ENCODE data around the gene NBPF3. TPM values are rescaled to one million over a fixed set of nuclear protein-coding genes. Genes with fewer than 3 reads are reported as not detected.

NBPF3 gene
- total and polyA plus RNA-seq, 2 donors (not counting 3 experiments of a cell fraction or from before 2014, with no cell fraction given), result 3.3 to 6.5 TPM

- intact Hi-C loops (cut with micrococcal nuclease) (no loop called here), dilution Hi-C loops (cut with MboI; ENCODE audit: extremely low pct_ligation_motif_present, low sequenced_read_pairs) (no loop called here)
- ChIA-PET POLR2A (no interaction called here), CTCF (interaction anchor here (0.6 to 1.7 kb wide), 3 partner anchors 9 to 127 kb away, joined by 3 to 9 read pairs (median 8); no protein-coding TSS in a partner anchor)
- H3K9ac ChIP-seq (replicated peaks; ENCODE audit: extremely low read depth, insufficient read depth, low read length), result no peak overlapping the region
- TF ChIP-seq POLR2AphosphoS5 (IDR thresholded peaks at IDR 0.05; ENCODE audit: insufficient read depth, low read depth, low read length) (no peak), JUN (IDR thresholded peaks at IDR 0.05; ENCODE audit: borderline replicate concordance, insufficient read depth, insufficient read length, low read depth) (no peak), GATA2 (IDR thresholded peaks at IDR 0.05; ENCODE audit: insufficient read depth, insufficient read length, low read depth, low read length) (no peak), CTCF (IDR thresholded peaks at IDR 0.05; ENCODE audit: extremely low read depth in 1 of 2, insufficient read depth in 1 of 2, low read depth in 1 of 2, low read length in 2 of 2) (no peak), EZH2 (IDR thresholded peaks at IDR 0.05; ENCODE audit: borderline replicate concordance, low read depth, low read length, severe bottlenecking) (no peak), MYC (IDR thresholded peaks at IDR 0.05; ENCODE audit: low read depth, low read length) (no peak), MAX (IDR thresholded peaks at IDR 0.05; ENCODE audit: insufficient read depth, insufficient read length) (no peak), POLR2A (IDR thresholded peaks at IDR 0.05; ENCODE audit: low read depth, low read length) (no peak), FOS (IDR thresholded peaks at IDR 0.05; ENCODE audit: borderline replicate concordance, insufficient read depth, low read length) (no peak)
- no peak for FAIRE-seq
- no peak for DNase-seq (ENCODE audit: low read depth, low spot score)
- no peak overlapping the region for H3K4me3 ChIP-seq (replicated peaks in 1 of 3; ENCODE audit: insufficient read depth in 1 of 3, low read depth in 1 of 3, low read length in 3 of 3)
- H3K4me1 ChIP-seq (ENCODE audit: control insufficient read depth, extremely low read depth, insufficient read depth, low read length), result no peaks in the 10 kb centered on the region
- H3K9me1 ChIP-seq (replicated peaks; ENCODE audit: control insufficient read depth, extremely low read depth, insufficient read depth, low read length), result no peaks in the 10 kb centered on the region
- H3K4me2 ChIP-seq (ENCODE audit: insufficient read depth, low read length), result no peak overlapping the region
- H3K27ac ChIP-seq (ENCODE audit: insufficient read depth, low read depth, low read length), result no peak overlapping the region
- no peaks in the 10 kb centered on the region for H3K9me3 ChIP-seq (replicated peaks; ENCODE audit: control insufficient read depth, insufficient read depth, low read length)
- H2AFZ ChIP-seq (ENCODE audit: low read depth, low read length), result no peak overlapping the region
- H4K20me1 ChIP-seq (replicated peaks; ENCODE audit: control insufficient read depth, extremely low read depth, insufficient read depth, low read length), result no peaks in the 10 kb centered on the region
- no TSS peak for BruUV-seq (replicated peaks)
- H3K27me3 ChIP-seq (ENCODE audit: control insufficient read depth in 2 of 2, insufficient read depth in 2 of 2, low read length in 2 of 2), result peaks cover 5 to 18% of the 10 kb centered on the region in 2 experiments
- H3K36me3 ChIP-seq (ENCODE audit: control insufficient read depth in 2 of 2, extremely low read depth in 1 of 2, insufficient read depth in 2 of 2, low read length in 2 of 2), result no peaks in the 10 kb centered on the region
- no peaks in the 10 kb centered on the region for H3K79me2 ChIP-seq (ENCODE audit: control insufficient read depth, insufficient read depth, low read length)
Measured at GRCh38 chr1:21496886-21497285, 56.9 kb downstream of the NBPF3 start.
